Measurements from ENCODE around the gene LAGE3. TPM values are rescaled to one million over a fixed set of nuclear protein-coding genes. Genes with fewer than 3 reads are reported as not detected.

LAGE3 gene
- total and polyA plus RNA-seq, 2 of the 8 experiments (the other 6 are each of a cell fraction or from before 2014, with no cell fraction given): 44.5 to 102 TPM

DNA sequence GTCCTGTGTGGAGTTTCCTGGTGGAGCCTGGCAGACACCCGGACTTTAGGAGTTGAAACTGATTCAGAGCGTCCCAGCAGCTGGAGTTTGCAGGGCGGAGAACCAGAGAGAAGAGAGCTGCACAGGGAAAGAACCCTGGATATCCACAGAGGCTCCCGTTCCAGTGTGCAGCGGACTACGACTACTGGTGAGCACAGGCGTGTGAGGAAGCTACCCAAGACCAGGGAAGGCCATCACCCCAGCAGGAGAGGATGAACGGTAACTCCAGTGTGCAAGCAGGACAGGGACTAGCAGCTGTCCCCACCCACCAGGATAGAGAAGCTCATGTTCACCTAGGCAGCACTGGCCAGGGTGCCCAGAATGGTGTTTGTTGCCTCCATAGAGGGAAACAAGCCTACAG lies 2.3 kb downstream of the LAGE3 start (continued):
- TF ChIP-seq, protein P1, sequence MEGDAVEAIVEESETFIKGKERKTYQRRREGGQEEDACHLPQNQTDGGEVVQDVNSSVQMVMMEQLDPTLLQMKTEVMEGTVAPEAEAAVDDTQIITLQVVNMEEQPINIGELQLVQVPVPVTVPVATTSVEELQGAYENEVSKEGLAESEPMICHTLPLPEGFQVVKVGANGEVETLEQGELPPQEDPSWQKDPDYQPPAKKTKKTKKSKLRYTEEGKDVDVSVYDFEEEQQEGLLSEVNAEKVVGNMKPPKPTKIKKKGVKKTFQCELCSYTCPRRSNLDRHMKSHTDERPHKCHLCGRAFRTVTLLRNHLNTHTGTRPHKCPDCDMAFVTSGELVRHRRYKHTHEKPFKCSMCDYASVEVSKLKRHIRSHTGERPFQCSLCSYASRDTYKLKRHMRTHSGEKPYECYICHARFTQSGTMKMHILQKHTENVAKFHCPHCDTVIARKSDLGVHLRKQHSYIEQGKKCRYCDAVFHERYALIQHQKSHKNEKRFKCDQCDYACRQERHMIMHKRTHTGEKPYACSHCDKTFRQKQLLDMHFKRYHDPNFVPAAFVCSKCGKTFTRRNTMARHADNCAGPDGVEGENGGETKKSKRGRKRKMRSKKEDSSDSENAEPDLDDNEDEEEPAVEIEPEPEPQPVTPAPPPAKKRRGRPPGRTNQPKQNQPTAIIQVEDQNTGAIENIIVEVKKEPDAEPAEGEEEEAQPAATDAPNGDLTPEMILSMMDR (IDR thresholded peaks at IDR 0.05; ENCODE audit: control extremely low read depth in 1 of 3, insufficient read depth in 1 of 3, low read depth in 1 of 3, low read length in 3 of 3): no peak
- TF ChIP-seq JUND (IDR thresholded peaks at IDR 0.05; ENCODE audit: low read length): no peak
- TF ChIP-seq GTF2F1 (IDR thresholded peaks at IDR 0.05; ENCODE audit: borderline replicate concordance, low read depth, low read length): no peak
- no peak for TF ChIP-seq SP2 (IDR thresholded peaks at IDR 0.05; ENCODE audit: low read length)
- no peak for TF ChIP-seq RFX5 (IDR thresholded peaks at IDR 0.05; ENCODE audit: borderline replicate concordance, low read depth, low read length)
- TF ChIP-seq ASH2L (IDR thresholded peaks at IDR 0.05; ENCODE audit: low read length): no peak
- TF ChIP-seq TAF7 (optimal IDR thresholded peaks at IDR 0.05; ENCODE audit: borderline replicate concordance, low read depth, low read length): no peak
